CD14-positive monocyte (primary cell): Measurements from ENCODE around the gene PABPN1L. TPM values are rescaled to one million over a fixed set of nuclear protein-coding genes. Genes with fewer than 3 reads are reported as not detected.

Experiments
- DNase-seq, 3 donors: peaks; one replicate each; pipeline ENCODE4 v3.0.0-alpha.2; 2011 to 2022
- H2AFZ ChIP-seq: 2 replicates; pipeline ENCODE4 v1.6.0; 2012; ENCODE audit warnings: mild to moderate bottlenecking, low read depth, low read length, inconsistent platforms; ENCODE audit not compliant: insufficient read depth, poor library complexity, severe bottlenecking
- H3K27ac ChIP-seq, 2 donors: 1 replicate in 1 of 2; 2 replicates in 1 of 2; pipeline ENCODE4 v1.5.1; 2012 to 2013; ENCODE audit warnings: low read length in 2 of 2, control low read depth in 1 of 2, inconsistent platforms in 1 of 2, low read depth in 1 of 2, mild to moderate bottlenecking in 1 of 2
- H3K27me3 ChIP-seq, 2 donors: one replicate each; pipeline versions ENCODE4 v1.6.0 to v1.6.1; 2011 to 2013; ENCODE audit warnings: low read length in 2 of 2; ENCODE audit not compliant: control insufficient read depth in 2 of 2, insufficient read depth in 2 of 2
- H3K36me3 ChIP-seq, 2 donors: replicated peaks in 1 of 2; 1 replicate in 1 of 2; 2 replicates in 1 of 2; pipeline versions ENCODE4 v1.5.1 to v1.6.1; 2012 to 2013; ENCODE audit warnings: low read length in 2 of 2, control low read depth in 1 of 2, inconsistent platforms in 1 of 2, mild to moderate bottlenecking in 1 of 2; ENCODE audit not compliant: insufficient read depth in 2 of 2, control insufficient read depth in 1 of 2
- H3K4me1 ChIP-seq, 2 donors: 1 replicate in 1 of 2; 2 replicates in 1 of 2; pipeline versions ENCODE4 v1.5.1 to v1.6.1; 2012 to 2013; ENCODE audit warnings: low read length in 2 of 2, control low read depth in 1 of 2, inconsistent platforms in 1 of 2, mild to moderate bottlenecking in 1 of 2, moderate library complexity in 1 of 2; ENCODE audit not compliant: insufficient read depth in 2 of 2, control insufficient read depth in 1 of 2
- H3K4me2 ChIP-seq: replicated peaks from 2 replicates; pipeline ENCODE3; 2012; ENCODE audit warnings: low read length, moderate library complexity, mild to moderate bottlenecking; ENCODE audit not compliant: poor library complexity, severe bottlenecking; ENCODE audit errors: extremely low read depth
- H3K4me3 ChIP-seq, 3 experiments: fragments of 200-600 bp in 1 of 3; sonication (generic) in 1 of 3; replicated peaks in 1 of 3; 1 replicate in 2 of 3; 2 replicates in 1 of 3; pipeline ENCODE4 v1.5.1; 2011 to 2013; ENCODE audit warnings: low read length in 3 of 3, mild to moderate bottlenecking in 3 of 3, control low read depth in 2 of 3, low read depth in 2 of 3, inconsistent platforms in 1 of 3, moderate library complexity in 1 of 3
- H3K79me2 ChIP-seq: 2 replicates; pipeline ENCODE4 v1.6.0; 2012; ENCODE audit warnings: mild to moderate bottlenecking, control low read depth, inconsistent platforms, low read length, moderate library complexity; ENCODE audit not compliant: insufficient read depth
- H3K9ac ChIP-seq: 2 replicates; pipeline ENCODE4 v1.6.0; 2017; ENCODE audit warnings: low read length, mild to moderate bottlenecking; ENCODE audit not compliant: insufficient read depth, poor library complexity, severe bottlenecking
- H3K9me3 ChIP-seq, 2 donors: replicated peaks in 1 of 2; 1 replicate in 1 of 2; 2 replicates in 1 of 2; pipeline versions ENCODE4 v1.5.1 to v1.6.1; 2012 to 2013; ENCODE audit warnings: low read length in 2 of 2, control low read depth in 1 of 2; ENCODE audit not compliant: control insufficient read depth in 1 of 2, insufficient read depth in 1 of 2
- H4K20me1 ChIP-seq: 2 replicates; pipeline ENCODE4 v1.6.0; 2012; ENCODE audit warnings: mild to moderate bottlenecking, low read length, control low read depth, moderate library complexity; ENCODE audit not compliant: insufficient read depth
- H3K27ac Mint-ChIP-seq, 7 donors: one replicate each; pipeline ENCODE4 v1.8.0; 2020; ENCODE audit warnings: mild to moderate bottlenecking in 7 of 7, mixed read lengths in 7 of 7, moderate library complexity in 6 of 7, inconsistent platforms in 2 of 7
- H3K27me3 Mint-ChIP-seq, 3 donors: one replicate each; pipeline ENCODE4 v1.8.0; 2021 to 2022; ENCODE audit warnings: low read depth in 3 of 3, mild to moderate bottlenecking in 3 of 3, mixed read lengths in 3 of 3, moderate library complexity in 3 of 3, inconsistent platforms in 1 of 3
- H3K36me3 Mint-ChIP-seq, 2 donors: one replicate each; pipeline ENCODE4 v1.8.0; 2020; ENCODE audit warnings: mixed read lengths in 2 of 2, inconsistent platforms in 1 of 2, mild to moderate bottlenecking in 1 of 2
- H3K4me1 Mint-ChIP-seq: one replicate; pipeline ENCODE4 v1.8.0; 2020; ENCODE audit warnings: mild to moderate bottlenecking, mixed read lengths
- H3K4me3 Mint-ChIP-seq, 2 donors: one replicate each; pipeline ENCODE4 v1.8.0; 2020; ENCODE audit warnings: mild to moderate bottlenecking in 2 of 2, mixed read lengths in 2 of 2, moderate library complexity in 1 of 2
- H3K9me3 Mint-ChIP-seq, 7 donors: one replicate each; pipeline ENCODE4 v1.8.0; 2020 to 2022; ENCODE audit warnings: mixed read lengths in 7 of 7, mild to moderate bottlenecking in 6 of 7, moderate library complexity in 6 of 7, inconsistent platforms in 2 of 7
- WGBS: methylation state at CpG from one replicate; pipeline ENCODE4 v1.1.5; 2013; ENCODE audit warnings: missing lambda C conversion rate; ENCODE audit not compliant: insufficient coverage; 5-methylcytosine and 5-hydroxymethylcytosine counted together
- intact Hi-C, 2 donors: fragments of 100-400 bp; cut with micrococcal nuclease; formaldehyde crosslinking; loops; one replicate each; pipeline versions ENCODE4 v1.15.0 to v1.15.1; 2023
- polyA plus RNA-seq, 3 donors: library from polyadenylated mRNA; depleted of rRNA in 1 of 3; unstranded in 2 of 3; stranded (reverse) in 1 of 3; fragments of 300-500 nt in 2 of 3; fragments of >200 nt in 1 of 3; fragmentation: Illumina TruSeq in 2 of 3; gene quantifications; 1 replicate in 2 of 3; 2 replicates in 1 of 3; pipeline ENCODE4 v1.2.3, GENCODE V29; 2012 to 2021
- TF ChIP-seq, protein P1 (sequence below): fragments of 200-600 bp; IDR thresholded peaks from one replicate; pipeline ENCODE4 v1.8.0; 2022; ENCODE audit warnings: antibody characterized with exemption, mild to moderate bottlenecking

Gene PABPN1L
- polyA plus RNA-seq, 3 donors = 0.39 TPM; not detected in 2

DNA sequence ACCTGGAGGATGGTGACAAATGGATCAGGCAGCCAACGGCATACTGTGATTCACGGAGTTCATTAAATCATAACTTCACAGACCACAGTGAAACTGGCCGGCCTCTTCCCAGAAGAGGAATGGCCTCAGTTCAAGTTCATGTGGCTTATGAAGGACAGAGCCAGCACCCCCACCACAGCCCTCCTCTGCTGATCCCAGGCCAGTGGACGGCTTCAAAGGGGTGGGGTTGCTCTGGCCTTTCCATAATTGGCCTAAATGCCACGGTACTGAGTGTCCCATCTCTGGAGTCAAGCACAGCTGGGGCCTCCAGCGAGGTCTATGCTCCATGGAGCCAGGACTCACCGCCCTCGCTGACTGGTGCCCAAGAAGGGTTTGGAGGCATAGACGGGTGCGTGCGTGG is 31.1 kb downstream of the PABPN1L start:
- Histone ChIP-seq H3K4me2 (no peak overlapping the region), H2AFZ (no peak overlapping the region), H3K4me1 (peaks cover 11 to 12% of the 10 kb centered on the region in 2 donors), H3K27me3 (no peaks in the 10 kb centered on the region), H3K9ac (no peak overlapping the region), H3K79me2 (no peaks in the 10 kb centered on the region), H3K27ac (no peak overlapping the region), H3K36me3 (peaks cover 44 to 49% of the 10 kb centered on the region in 2 donors), H4K20me1 (peaks cover 17% of the 10 kb centered on the region), H3K9me3 (no peaks in the 10 kb centered on the region), H3K4me3 (no peak overlapping the region)
- Mint-ChIP-seq H3K4me1 (peaks cover 8% of the 10 kb centered on the region), H3K36me3 (peaks cover 34 to 50% of the 10 kb centered on the region in 2 donors), H3K4me3 (no peak overlapping the region), H3K9me3 (no peaks in the 10 kb centered on the region), H3K27me3 (no peaks in the 10 kb centered on the region), H3K27ac (peak overlapping the region in 2 of 7 donors; percentile 19 to 72)
- 98% methylated on average over 8 of the region's 11 CpGs for WGBS
- DNase-seq = no peak
- TF ChIP-seq, protein P1, sequence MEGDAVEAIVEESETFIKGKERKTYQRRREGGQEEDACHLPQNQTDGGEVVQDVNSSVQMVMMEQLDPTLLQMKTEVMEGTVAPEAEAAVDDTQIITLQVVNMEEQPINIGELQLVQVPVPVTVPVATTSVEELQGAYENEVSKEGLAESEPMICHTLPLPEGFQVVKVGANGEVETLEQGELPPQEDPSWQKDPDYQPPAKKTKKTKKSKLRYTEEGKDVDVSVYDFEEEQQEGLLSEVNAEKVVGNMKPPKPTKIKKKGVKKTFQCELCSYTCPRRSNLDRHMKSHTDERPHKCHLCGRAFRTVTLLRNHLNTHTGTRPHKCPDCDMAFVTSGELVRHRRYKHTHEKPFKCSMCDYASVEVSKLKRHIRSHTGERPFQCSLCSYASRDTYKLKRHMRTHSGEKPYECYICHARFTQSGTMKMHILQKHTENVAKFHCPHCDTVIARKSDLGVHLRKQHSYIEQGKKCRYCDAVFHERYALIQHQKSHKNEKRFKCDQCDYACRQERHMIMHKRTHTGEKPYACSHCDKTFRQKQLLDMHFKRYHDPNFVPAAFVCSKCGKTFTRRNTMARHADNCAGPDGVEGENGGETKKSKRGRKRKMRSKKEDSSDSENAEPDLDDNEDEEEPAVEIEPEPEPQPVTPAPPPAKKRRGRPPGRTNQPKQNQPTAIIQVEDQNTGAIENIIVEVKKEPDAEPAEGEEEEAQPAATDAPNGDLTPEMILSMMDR = no peak
- intact Hi-C loops = no loop called here

DNA sequence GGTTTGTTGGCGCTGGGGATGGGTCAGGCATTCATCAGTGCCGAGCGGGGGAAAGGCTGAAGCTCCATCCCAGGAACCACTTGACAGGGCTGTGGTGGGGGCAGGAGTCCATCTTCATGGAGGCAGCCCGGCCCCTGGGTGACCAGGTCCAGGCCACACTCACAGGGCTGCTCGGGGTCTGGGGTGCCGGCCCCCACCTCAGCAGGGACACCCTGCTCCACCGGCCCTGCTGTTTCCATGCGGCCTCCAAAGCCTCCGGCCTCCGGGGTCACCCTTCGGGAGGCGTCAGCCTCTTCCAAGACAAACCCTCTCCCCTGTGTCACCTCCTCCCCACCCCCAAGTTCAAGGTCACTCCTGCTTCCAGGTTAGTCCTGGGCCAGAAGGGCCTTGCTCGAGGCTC is 31.8 kb downstream of the PABPN1L start:
- no peaks in the 10 kb centered on the region for H3K27me3 Mint-ChIP-seq
- no peaks in the 10 kb centered on the region for H3K9me3 Mint-ChIP-seq
- Histone ChIP-seq H3K79me2 (no peaks in the 10 kb centered on the region), H3K9ac (no peak overlapping the region), H3K4me3 (no peak overlapping the region), H3K27me3 (no peaks in the 10 kb centered on the region), H3K4me1 (peaks cover 4% of the 10 kb centered on the region in 2 donors), H3K4me2 (no peak overlapping the region), H2AFZ (no peak overlapping the region), H4K20me1 (peaks cover 10% of the 10 kb centered on the region), H3K27ac (no peak overlapping the region), H3K9me3 (no peaks in the 10 kb centered on the region), H3K36me3 (peaks cover 40 to 49% of the 10 kb centered on the region in 2 donors)
- H3K4me3 Mint-ChIP-seq = no peak overlapping the region
- intact Hi-C loops = no loop called here
- no peak for DNase-seq
- WGBS = 95% methylated on average over 11 of the region's 13 CpGs
- TF ChIP-seq, protein P1 = no peak
- H3K4me1 Mint-ChIP-seq = peaks cover 1% of the 10 kb centered on the region
- peaks cover 33 to 48% of the 10 kb centered on the region in 2 donors for H3K36me3 Mint-ChIP-seq
- peak overlapping the region in 1 of 7 donors; percentile 68 for H3K27ac Mint-ChIP-seq
